Esophagus muscularis mucosa (tissue), 4 donors: Measurements from ENCODE around the gene OSBPL1A. TPM values are rescaled to one million over a fixed set of nuclear protein-coding genes. Genes with fewer than 3 reads are reported as not detected.
A peak's percentile ranks its signal among the peaks of the same experiment; 100 is the strongest.

Experiments
- DNase-seq: peaks from one replicate; pipeline ENCODE4 v3.0.0-alpha.2; 2017; ENCODE audit errors: extremely low spot score
- H3K27ac ChIP-seq, 4 donors: fragments of 200-600 bp; sonication (generic); replicated peaks in 1 of 4; 1 replicate in 3 of 4; 2 replicates in 1 of 4; pipeline ENCODE4 v1.5.1; 2016 to 2019; ENCODE audit warnings: mild to moderate bottlenecking in 1 of 4
- H3K27me3 ChIP-seq, 4 donors: fragments of 200-600 bp; sonication (generic); one replicate each; pipeline versions ENCODE4 v1.5.1 to v1.6.0; 2016 to 2019
- H3K36me3 ChIP-seq, 4 donors: fragments of 200-600 bp; sonication (generic); one replicate each; pipeline ENCODE4 v1.5.1; 2016 to 2019
- H3K4me1 ChIP-seq, 4 donors: fragments of 200-600 bp; sonication (generic); one replicate each; pipeline ENCODE4 v1.5.1; 2016 to 2019
- H3K4me3 ChIP-seq, 4 donors: fragments of 200-600 bp; sonication (generic); 1 replicate in 2 of 4; 2 replicates in 2 of 4; pipeline ENCODE4 v1.5.1; 2016 to 2019; ENCODE audit warnings: mild to moderate bottlenecking in 4 of 4, moderate library complexity in 1 of 4
- H3K9me3 ChIP-seq, 4 donors: fragments of 200-600 bp; sonication (generic); 1 replicate in 3 of 4; 2 replicates in 1 of 4; pipeline ENCODE4 v1.5.1; 2016 to 2019
- EP300 ChIP-seq: sonication (generic); formaldehyde crosslinking; IDR thresholded peaks from one replicate; pipeline ENCODE4 v1.6.1; 2017; ENCODE audit warnings: antibody characterized with exemption
- POLR2A ChIP-seq: fragments of 450-650 bp; IDR thresholded peaks from one replicate; pipeline ENCODE4 v1.6.1; 2017; ENCODE audit warnings: antibody characterized with exemption, moderate library complexity, mild to moderate bottlenecking, low read depth
- POLR2AphosphoS5 ChIP-seq, 2 donors: sonication (generic); formaldehyde crosslinking; IDR thresholded peaks; one replicate each; pipeline ENCODE4 v1.6.1; 2017; ENCODE audit warnings: antibody characterized with exemption in 2 of 2
- WGBS: methylation state at CpG from one replicate; pipeline ENCODE4 v1.1.5; 2018; 5-methylcytosine and 5-hydroxymethylcytosine counted together
- intact Hi-C: fragments of 100-400 bp; cut with DNase I; formaldehyde crosslinking; loops from one replicate; pipeline ENCODE4 v1.15.1; 2023
- total RNA-seq, 4 donors: library from RNA; depleted of rRNA; stranded (reverse); fragments of >200 nt; gene quantifications; one replicate each; pipeline versions ENCODE4 v1.1.0 to v1.2.1, GENCODE V29; 2016
- TF ChIP-seq, protein P1 (sequence below), 3 experiments: fragments of 200-600 bp in 2 of 3; fragments of 450-650 bp in 1 of 3; sonication (generic) in 2 of 3; IDR thresholded peaks; one replicate each; pipeline ENCODE4 v1.5.1; 2017 to 2019; ENCODE audit warnings: antibody characterized with exemption in 3 of 3, mild to moderate bottlenecking in 2 of 3, moderate library complexity in 1 of 3

OSBPL1A gene
- total RNA-seq, 4 donors from 2014 or later, result 78.2 to 126 (median 101) TPM

DNA sequence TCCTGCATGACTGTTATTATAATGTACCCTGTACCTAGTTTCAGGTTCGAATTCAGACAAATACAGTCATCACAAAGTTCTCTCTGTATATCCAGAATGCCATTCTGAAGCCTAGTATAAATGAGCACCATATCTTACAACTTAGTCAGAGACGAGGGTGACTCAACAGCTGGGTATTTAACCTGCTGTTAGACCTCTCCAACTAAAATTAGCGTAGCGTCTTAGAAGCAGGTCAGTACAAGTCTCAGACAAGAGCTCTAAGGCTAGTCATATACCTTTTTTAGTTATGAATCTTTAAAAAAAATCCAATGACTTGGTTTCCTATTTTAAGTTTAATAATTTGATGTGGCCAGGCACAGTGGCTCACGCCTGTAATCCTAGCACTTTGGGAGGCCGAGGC lies 184.7 kb downstream of the OSBPL1A start:
- H3K4me3 ChIP-seq, result no peak overlapping the region
- 65% methylated on average over 6 of the region's 6 CpGs for WGBS
- H3K4me1 ChIP-seq, result peaks cover 28 to 71% (median 47%) of the 10 kb centered on the region in 4 donors
- H3K27ac ChIP-seq, result peak overlapping the region; percentile 61 to 76 (median 75)
- TF ChIP-seq POLR2AphosphoS5 (IDR thresholded peaks at IDR 0.05), result peak in 1 of 2 donors; percentile 69
- no peak for TF ChIP-seq POLR2A
- no peaks in the 10 kb centered on the region for H3K9me3 ChIP-seq
- intact Hi-C loops, result loop anchor here (5.0 kb wide), 1 partner anchor 59 kb away; no protein-coding TSS in a partner anchor
- no peak for DNase-seq
- no peaks in the 10 kb centered on the region for H3K27me3 ChIP-seq
- H3K36me3 ChIP-seq, result no peaks in the 10 kb centered on the region

DNA sequence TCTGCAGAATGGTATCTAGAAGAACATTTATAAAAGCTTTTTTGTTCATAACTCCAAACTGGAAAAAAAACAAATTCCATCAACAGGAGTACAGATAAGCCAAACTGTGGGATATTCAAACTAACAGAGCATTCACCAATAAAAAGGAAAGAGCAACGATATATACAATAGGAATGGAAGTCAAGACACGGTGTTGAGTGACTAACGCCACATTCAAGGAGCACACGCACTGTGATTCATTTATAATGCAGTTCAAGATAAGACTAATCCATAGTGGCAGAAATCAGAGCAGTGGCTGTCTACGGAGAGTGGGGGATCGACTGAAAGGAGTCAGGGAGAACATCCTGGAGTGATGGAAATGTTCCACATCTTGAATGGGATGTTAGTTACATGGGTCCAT lies 188.1 kb downstream of the OSBPL1A start:
- H3K27ac ChIP-seq, result no peak overlapping the region
- H3K4me3 ChIP-seq, result no peak overlapping the region
- H3K4me1 ChIP-seq, result peaks cover 15 to 47% (median 27%) of the 10 kb centered on the region in 4 donors
- H3K9me3 ChIP-seq, result no peaks in the 10 kb centered on the region
- WGBS, result 86% methylated on average over 6 of the region's 6 CpGs
- no peaks in the 10 kb centered on the region for H3K36me3 ChIP-seq
- H3K27me3 ChIP-seq, result no peaks in the 10 kb centered on the region
- TF ChIP-seq, protein P1, sequence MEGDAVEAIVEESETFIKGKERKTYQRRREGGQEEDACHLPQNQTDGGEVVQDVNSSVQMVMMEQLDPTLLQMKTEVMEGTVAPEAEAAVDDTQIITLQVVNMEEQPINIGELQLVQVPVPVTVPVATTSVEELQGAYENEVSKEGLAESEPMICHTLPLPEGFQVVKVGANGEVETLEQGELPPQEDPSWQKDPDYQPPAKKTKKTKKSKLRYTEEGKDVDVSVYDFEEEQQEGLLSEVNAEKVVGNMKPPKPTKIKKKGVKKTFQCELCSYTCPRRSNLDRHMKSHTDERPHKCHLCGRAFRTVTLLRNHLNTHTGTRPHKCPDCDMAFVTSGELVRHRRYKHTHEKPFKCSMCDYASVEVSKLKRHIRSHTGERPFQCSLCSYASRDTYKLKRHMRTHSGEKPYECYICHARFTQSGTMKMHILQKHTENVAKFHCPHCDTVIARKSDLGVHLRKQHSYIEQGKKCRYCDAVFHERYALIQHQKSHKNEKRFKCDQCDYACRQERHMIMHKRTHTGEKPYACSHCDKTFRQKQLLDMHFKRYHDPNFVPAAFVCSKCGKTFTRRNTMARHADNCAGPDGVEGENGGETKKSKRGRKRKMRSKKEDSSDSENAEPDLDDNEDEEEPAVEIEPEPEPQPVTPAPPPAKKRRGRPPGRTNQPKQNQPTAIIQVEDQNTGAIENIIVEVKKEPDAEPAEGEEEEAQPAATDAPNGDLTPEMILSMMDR (IDR thresholded peaks at IDR 0.05), result no peak
- TF ChIP-seq EP300, result no peak
- TF ChIP-seq POLR2AphosphoS5 (IDR thresholded peaks at IDR 0.05), result no peak
- no peak for TF ChIP-seq POLR2A
- DNase-seq, result no peak
- intact Hi-C loops, result no loop called here

DNA sequence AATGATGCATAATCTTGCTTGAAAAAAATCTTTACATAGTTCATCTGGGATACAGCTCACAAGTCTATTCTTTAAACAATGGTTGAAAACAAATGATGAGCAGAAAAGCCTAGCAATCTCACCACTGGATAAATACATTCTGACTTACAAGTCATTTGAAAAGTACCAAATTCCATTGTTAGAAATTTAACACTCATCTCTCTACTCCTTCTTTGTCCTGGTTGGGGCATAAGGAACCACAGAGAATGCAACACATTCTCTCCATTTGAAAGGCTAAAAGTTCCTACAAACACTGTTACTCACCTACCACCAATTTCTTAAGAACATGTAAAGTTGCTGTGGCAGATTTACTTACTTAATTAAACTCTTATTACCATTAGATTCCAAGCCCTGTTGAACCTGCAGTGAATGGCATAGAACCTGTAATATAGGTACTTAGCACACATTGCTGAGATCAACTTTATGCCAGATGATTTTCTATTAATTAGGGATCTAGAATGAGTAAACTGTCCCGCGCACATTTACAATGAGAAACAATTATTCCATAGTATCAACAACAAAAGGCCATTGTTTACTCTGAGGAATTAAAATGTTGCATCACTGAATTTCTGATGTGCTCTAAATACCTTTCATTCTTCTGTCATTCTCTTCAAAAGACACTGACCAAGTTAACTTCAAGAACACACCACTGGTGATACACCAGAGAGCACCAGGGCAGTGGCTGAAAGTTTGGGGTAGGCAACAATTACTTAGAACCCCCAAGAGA lies 189.2 kb downstream of the OSBPL1A start:
- Histone ChIP-seq H3K9me3 (no peaks in the 10 kb centered on the region), H3K36me3 (no peaks in the 10 kb centered on the region), H3K4me3 (no peak overlapping the region), H3K27me3 (no peaks in the 10 kb centered on the region), H3K4me1 (peaks cover 4 to 36% (median 18%) of the 10 kb centered on the region in 4 donors), H3K27ac (no peak overlapping the region)
- intact Hi-C loops, result no loop called here
- TF ChIP-seq POLR2A (no peak), POLR2AphosphoS5 (IDR thresholded peaks at IDR 0.05) (no peak), EP300 (no peak)
- TF ChIP-seq, protein P1 (IDR thresholded peaks at IDR 0.05), result no peak
- WGBS, result 44% methylated on average over 2 of the region's 2 CpGs
- no peak for DNase-seq

DNA sequence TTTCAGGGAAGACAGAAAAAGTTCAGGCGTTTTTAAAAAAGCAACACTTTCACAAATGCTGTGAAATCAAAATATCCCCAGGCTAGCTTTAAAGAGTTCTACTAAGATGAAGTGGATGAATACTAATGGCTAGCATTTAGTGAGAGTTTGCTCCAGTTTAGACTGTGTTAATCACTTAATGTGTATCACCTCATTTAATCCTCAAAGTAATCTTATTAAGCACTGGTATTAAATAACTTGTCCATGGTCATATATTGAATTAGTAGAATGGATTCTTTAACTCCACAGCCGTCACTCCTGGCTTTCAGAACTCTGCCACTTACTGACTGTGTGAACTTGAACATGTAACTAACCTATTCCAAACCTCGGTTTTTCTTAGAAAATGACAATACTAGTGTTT lies 192.7 kb downstream of the OSBPL1A start:
- 92% methylated on average over 3 of the region's 3 CpGs for WGBS
- DNase-seq, result no peak

More for the DNA sequence above, 192.7 kb downstream of the OSBPL1A start:
- H3K36me3 ChIP-seq, result no peaks in the 10 kb centered on the region
- no peaks in the 10 kb centered on the region for H3K9me3 ChIP-seq
- intact Hi-C loops, result no loop called here
- H3K27me3 ChIP-seq, result no peaks in the 10 kb centered on the region
- peaks cover 5 to 29% (median 28%) of the 10 kb centered on the region in 4 donors for H3K4me1 ChIP-seq
- H3K27ac ChIP-seq, result no peak overlapping the region
- TF ChIP-seq, protein P1 (IDR thresholded peaks at IDR 0.05), result no peak
- H3K4me3 ChIP-seq, result no peak overlapping the region
